Measurements from ENCODE around the gene STRN. TPM values are rescaled to one million over a fixed set of nuclear protein-coding genes. Genes with fewer than 3 reads are reported as not detected.

Gene STRN
- total and polyA plus RNA-seq, 9 of the 15 experiments (the other 6 are each of a cell fraction or from before 2014, with no cell fraction given): 1.3 to 31.2 (median 20.0) TPM

GRCh38 chr2:36966370-36967235 lies at the start of gene STRN (continued):
- TF ChIP-seq ERF (CRISPR knock-in tag; IDR thresholded peaks at IDR 0.05): peak; percentile 76; the same call in 1 of the 2 replicates
- no peak for TF ChIP-seq GTF2B (IDR thresholded peaks at IDR 0.05; ENCODE audit: extremely low read depth, insufficient read length)
- TF ChIP-seq ZNF12 (CRISPR knock-in tag; IDR thresholded peaks at IDR 0.05): peak; percentile 28; the same call in 1 of the 2 replicates
- peak in 1 of 2 experiments; percentile 74; a peak in 2 of 4 replicates for TF ChIP-seq TEAD1 (CRISPR knock-in tag; IDR thresholded peaks at IDR 0.05)
- TF ChIP-seq SIN3A (IDR thresholded peaks at IDR 0.05; ENCODE audit: borderline replicate concordance in 2 of 2, control insufficient read depth in 1 of 2, low read depth in 2 of 2, low read length in 2 of 2): peak in 1 of 2 experiments; percentile 73; a peak in 2 of 4 replicates
- no peak for TF ChIP-seq PURB (CRISPR knock-in tag; IDR thresholded peaks at IDR 0.05; ENCODE audit: low read depth)
- no peak for TF ChIP-seq MCM7 (IDR thresholded peaks at IDR 0.05)
- TF ChIP-seq MTF1 (CRISPR knock-in tag; IDR thresholded peaks at IDR 0.05; ENCODE audit: borderline replicate concordance): no peak
- TF ChIP-seq MTA1 (IDR thresholded peaks at IDR 0.05; ENCODE audit: borderline replicate concordance): peak; percentile 50; the same call in 1 of the 2 replicates
- no peak for TF ChIP-seq ZNF583 (CRISPR knock-in tag; IDR thresholded peaks at IDR 0.05)
- TF ChIP-seq ZNF143 (CRISPR knock-in tag; IDR thresholded peaks at IDR 0.05): peak; percentile 88
- no peak for TF ChIP-seq ZKSCAN1 (IDR thresholded peaks at IDR 0.05; ENCODE audit: low read depth, low read length)
- TF ChIP-seq, protein P1, sequence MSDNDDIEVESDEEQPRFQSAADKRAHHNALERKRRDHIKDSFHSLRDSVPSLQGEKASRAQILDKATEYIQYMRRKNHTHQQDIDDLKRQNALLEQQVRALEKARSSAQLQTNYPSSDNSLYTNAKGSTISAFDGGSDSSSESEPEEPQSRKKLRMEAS (CRISPR knock-in tag; IDR thresholded peaks at IDR 0.05): peak; percentile 90
- TF ChIP-seq CEBPB (tag; IDR thresholded peaks at IDR 0.05): no peak
- TF ChIP-seq SNRNP70 (optimal IDR thresholded peaks at IDR 0.05; ENCODE audit: low read depth, low read length): no peak
- no peak for TF ChIP-seq ZNF224 (CRISPR knock-in tag; IDR thresholded peaks at IDR 0.05)
- TF ChIP-seq TRIM28 (IDR thresholded peaks at IDR 0.05): no peak; the same call in 1 of the 2 replicates
- TF ChIP-seq SIN3B (IDR thresholded peaks at IDR 0.05; ENCODE audit: low read depth): 0 out of 2 replicates have a peak, but pooled peaks have one; percentile 25
- TF ChIP-seq KDM5B (IDR thresholded peaks at IDR 0.05; ENCODE audit: insufficient replicate concordance, low read depth, low read length): peak; percentile 83
- TF ChIP-seq ZFP36 (IDR thresholded peaks at IDR 0.05; ENCODE audit: low read depth, low read length, partially characterized antibody): no peak
- no peak for TF ChIP-seq DDX20 (tag; IDR thresholded peaks at IDR 0.05; ENCODE audit: low read depth)
- TF ChIP-seq SMARCC2 (IDR thresholded peaks at IDR 0.05; ENCODE audit: low read depth): no peak
- TF ChIP-seq ZNF347 (CRISPR knock-in tag; IDR thresholded peaks at IDR 0.05; ENCODE audit: low read depth): no peak
- no peak for TF ChIP-seq HIVEP1 (CRISPR knock-in tag; IDR thresholded peaks at IDR 0.05)
- no peak for TF ChIP-seq ILF3 (IDR thresholded peaks at IDR 0.05; ENCODE audit: borderline replicate concordance)
- TF ChIP-seq ATF6 (CRISPR knock-in tag; IDR thresholded peaks at IDR 0.05): no peak
- TF ChIP-seq WHSC1 (IDR thresholded peaks at IDR 0.05; ENCODE audit: low read length): no peak

All from K562 (cell line).